22Rv1 (cell line): ENCODE results near the gene PIP5KL1.

Experiments used
- H3K27ac ChIP-seq: fragments of 450-650 bp; 2 replicates; pipeline ENCODE4 v1.5.1; 2017
- CTCF ChIP-seq: fragments of 450-650 bp; IDR thresholded peaks from 2 replicates; pipeline ENCODE4 v1.5.1; 2017; ENCODE audit warnings: mild to moderate bottlenecking
- ZFX ChIP-seq: fragments of 450-650 bp; IDR thresholded peaks from 2 replicates; pipeline ENCODE4 v1.6.1; 2017; ENCODE audit warnings: antibody characterized with exemption, borderline replicate concordance

PIP5KL1 gene

DNA sequence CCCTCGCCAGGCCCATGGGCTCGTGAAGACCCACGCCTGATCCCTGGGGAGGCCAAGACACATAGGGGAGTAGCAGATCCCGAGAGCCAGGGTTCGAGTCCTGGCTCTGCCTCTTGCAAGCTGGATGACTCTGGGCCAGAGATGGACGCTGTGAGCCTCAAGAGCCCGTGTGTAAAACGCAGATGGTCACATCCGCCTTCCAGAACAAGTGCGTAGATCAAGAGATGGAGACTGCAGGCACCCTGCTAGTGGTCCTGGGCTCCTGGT, 22.0 kb downstream of the PIP5KL1 start:
- H3K27ac ChIP-seq, result no peak overlapping the region
- TF ChIP-seq ZFX (no peak), CTCF (no peak)

DNA sequence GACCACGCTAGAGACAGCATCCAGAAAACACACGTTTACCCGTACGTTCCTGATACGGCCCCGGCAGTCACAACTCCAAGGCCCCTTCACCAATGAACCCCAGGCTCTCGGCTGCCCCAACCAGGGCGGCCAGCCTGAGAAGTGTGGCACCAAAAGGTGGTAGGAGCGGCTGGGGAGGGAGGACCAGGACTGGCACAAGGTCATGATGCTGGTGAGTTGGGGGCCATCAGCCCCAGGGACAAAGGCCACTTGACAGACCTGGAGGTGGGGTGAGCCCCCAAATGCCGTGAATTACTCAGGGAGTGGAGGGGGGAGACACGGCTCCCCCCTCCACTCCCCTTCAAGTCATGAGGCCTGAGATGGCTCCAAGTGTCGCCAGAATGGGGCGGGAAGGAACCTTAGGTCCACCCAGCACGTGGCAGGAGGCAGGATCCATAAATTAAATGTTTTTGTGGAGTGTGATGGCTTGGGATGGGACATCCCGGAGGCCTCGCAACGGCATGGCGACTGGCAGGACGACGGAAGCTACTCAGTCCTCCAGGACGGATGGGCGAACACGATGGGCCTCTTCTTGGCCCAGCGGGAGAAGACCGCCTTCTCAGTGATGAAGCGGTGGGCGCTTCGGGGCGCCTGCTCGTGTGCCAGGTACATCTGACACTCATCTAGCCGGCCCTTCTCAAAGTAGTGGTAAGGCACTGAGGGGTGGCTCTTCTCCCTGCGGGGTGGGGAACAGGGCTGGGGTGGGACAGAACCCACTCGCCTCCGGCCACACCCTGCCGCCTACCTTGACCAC, 22.5 kb downstream of the PIP5KL1 start:
- TF ChIP-seq CTCF, result no peak
- TF ChIP-seq ZFX, result no peak

GRCh38 chr9:127905788-127906191, 24.8 kb downstream of the PIP5KL1 start:
- TF ChIP-seq ZFX (no peak), CTCF (no peak)
- H3K27ac ChIP-seq, result no peak overlapping the region

More for the DNA sequence above, 22.5 kb downstream of the PIP5KL1 start:
- H3K27ac ChIP-seq, result no peak overlapping the region

GRCh38 chr9:127905004-127905728, 25.4 kb downstream of the PIP5KL1 start:
- TF ChIP-seq CTCF (no peak), ZFX (no peak)
- H3K27ac ChIP-seq, result no peak overlapping the region

GRCh38 chr9:127904561-127905003, 26.0 kb downstream of the PIP5KL1 start:
- no peak overlapping the region for H3K27ac ChIP-seq
- TF ChIP-seq ZFX, result no peak
- no peak for TF ChIP-seq CTCF

- peak overlapping the region; percentile 33; the same call in 1 of the 2 replicates for H3K27ac ChIP-seq
- TF ChIP-seq CTCF (no peak), ZFX (no peak)
Observed at GRCh38 chr9:127903557-127904475, 26.8 kb downstream of the PIP5KL1 start.
